AG08395 (cell line): ENCODE results near the gene ZNF207.
"Not testable (repeated sequence)": the region's sequence is repeated elsewhere in the genome, so short reads cannot be mapped to it uniquely, and the experiment has no call there.

Experiments
- DNase-seq: peaks from one replicate; pipeline ENCODE4 v3.0.0; 2012; ENCODE audit warnings: mixed read lengths, low spot score

ZNF207 gene

DNA sequence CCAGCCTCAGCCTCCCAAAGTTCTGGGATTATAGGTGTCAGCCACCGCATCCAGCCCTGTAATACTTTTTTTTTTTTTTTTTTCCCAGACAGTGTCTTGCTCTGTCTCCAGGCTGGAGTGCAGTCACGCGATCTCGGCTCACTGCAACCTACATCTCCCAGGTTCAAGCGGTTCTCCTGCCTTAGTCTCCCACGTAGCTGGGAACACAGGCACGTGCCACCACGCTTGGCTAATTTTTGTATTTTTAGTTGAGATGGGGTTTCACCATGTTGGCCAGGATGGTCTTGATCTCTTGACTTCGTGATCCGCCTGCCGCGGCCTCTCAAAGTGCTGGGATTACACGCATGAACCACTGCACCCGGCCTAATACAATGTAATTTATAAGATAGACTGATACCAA lies 38.2 kb downstream of the ZNF207 start:
- not testable (repeated sequence) for DNase-seq

GRCh38 chr17:32388613-32389459 lies 38.9 kb downstream of the ZNF207 start:
- no peak for DNase-seq

GRCh38 chr17:32393904-32394303 lies 43.9 kb downstream of the ZNF207 start:
- DNase-seq, result no peak

DNA sequence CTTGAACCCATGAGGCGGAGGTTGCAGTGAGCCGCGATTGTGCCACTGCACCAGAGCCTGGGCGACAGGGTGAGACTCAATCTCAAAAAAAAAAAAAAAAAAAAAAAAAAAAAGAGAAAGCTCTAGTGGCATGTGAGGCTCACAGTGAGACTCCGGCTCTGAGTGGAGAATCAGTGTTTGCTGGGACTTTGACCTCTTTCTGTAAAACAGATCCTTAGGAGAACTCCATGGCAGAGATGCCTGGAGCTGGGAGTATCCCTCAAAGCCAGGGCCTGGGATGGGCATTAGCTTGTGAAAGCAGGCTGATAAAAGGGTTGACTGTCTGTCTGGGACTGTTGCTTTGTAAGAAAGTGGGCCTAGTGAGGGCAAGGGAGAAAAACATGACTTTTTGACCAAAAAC lies 46.4 kb downstream of the ZNF207 start:
- DNase-seq, result no peak

GRCh38 chr17:32398946-32399345 lies 49.0 kb downstream of the ZNF207 start:
- DNase-seq, result no peak

DNA sequence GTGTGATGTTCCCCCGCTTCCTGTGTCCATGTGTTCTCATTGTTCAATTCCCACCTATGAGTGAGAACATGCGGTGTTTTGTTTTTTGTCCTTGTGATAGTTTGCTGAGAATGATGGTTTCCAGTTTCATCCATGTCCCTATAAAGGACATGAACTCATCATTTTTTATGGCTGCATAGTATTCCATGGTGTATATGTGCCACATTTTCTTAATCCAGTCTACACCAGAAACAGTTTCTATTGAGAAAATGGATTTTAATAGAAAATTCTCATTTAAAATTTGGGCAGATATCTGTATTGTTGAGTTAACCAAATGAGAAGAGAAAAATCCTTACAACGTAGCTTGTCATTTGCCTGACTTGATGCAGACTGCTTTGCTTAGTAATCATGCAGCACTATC lies 60.1 kb downstream of the ZNF207 start:
- not testable (repeated sequence) for DNase-seq

DNA sequence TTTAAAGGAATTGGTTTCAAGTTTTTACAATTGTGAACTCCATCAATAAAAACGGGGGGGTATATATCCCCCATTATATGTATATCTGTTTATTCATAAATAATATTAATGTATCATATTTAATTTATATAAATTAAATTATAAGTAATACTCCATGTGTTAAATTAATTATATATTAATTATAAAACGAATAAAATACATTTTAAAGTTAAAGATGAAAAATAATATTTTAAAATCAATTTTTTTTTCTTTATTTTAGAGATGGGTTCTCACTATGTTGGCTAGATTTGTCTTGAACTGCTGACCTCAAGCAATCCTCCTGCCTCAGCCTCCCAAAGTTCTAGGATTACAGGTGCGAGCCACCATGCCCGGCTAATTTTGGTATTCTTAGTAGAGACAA lies 76.9 kb downstream of the ZNF207 start:
- DNase-seq, result no peak

DNA sequence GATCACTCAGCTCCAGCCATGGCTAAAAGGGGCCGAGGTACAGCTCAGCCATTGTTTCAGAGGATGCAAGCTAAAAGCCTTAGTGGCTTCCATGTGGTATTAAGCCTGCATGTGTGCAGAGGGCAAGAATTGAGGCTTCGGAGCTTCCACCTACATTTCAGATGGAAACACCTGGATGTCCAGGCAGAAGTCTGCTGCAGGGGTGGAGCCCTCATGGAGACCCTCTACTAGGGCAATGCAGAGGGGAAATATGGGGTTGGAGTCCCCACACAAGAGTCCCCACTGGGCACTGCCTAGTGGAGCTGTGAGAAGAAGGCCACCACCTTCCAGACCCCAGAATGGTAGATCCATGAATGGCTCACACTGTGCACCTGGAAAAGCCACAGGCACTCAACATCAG lies 79.6 kb downstream of the ZNF207 start:
- DNase-seq, result no peak
